ENCODE results near the gene DDHD1. TPM values are rescaled to one million over a fixed set of nuclear protein-coding genes. Genes with fewer than 3 reads are reported as not detected.

The DDHD1 gene
- total RNA-seq, 4 donors from 2014 or later = 26.1 to 35.7 (median 27.0) TPM

DNA sequence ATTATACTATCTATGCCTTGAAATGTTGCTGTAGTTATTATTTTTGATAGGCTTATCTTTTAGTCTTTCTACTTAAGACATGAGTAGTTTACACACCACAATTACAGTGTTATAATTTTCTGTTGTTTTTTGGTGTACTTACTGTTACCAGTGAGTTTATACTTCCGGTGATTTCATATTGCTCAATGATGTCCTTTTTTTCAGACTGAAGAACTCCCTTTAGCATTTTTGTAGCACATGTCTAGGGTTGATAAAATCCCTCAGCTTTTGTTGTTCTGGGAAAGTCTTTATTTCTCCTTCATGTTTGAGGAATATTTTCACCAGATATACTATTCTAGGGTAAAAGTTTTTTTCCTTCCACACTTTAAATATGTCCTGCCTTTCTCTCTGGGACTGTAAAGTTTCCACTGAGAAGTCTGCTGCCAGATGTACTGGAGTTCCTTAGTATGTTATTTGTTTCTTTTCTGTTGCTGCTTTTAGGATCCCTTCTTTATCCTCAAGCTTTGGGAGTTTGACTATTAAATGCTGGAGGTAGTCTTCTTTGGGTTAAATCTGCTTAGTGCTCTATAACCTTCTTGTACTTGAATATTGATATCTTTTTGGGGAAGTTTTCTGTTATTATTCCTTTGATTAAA is 160.8 kb downstream of the DDHD1 start:
- TF ChIP-seq, protein P1, sequence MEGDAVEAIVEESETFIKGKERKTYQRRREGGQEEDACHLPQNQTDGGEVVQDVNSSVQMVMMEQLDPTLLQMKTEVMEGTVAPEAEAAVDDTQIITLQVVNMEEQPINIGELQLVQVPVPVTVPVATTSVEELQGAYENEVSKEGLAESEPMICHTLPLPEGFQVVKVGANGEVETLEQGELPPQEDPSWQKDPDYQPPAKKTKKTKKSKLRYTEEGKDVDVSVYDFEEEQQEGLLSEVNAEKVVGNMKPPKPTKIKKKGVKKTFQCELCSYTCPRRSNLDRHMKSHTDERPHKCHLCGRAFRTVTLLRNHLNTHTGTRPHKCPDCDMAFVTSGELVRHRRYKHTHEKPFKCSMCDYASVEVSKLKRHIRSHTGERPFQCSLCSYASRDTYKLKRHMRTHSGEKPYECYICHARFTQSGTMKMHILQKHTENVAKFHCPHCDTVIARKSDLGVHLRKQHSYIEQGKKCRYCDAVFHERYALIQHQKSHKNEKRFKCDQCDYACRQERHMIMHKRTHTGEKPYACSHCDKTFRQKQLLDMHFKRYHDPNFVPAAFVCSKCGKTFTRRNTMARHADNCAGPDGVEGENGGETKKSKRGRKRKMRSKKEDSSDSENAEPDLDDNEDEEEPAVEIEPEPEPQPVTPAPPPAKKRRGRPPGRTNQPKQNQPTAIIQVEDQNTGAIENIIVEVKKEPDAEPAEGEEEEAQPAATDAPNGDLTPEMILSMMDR (IDR thresholded peaks at IDR 0.05; ENCODE audit: low read depth) = no peak

DNA sequence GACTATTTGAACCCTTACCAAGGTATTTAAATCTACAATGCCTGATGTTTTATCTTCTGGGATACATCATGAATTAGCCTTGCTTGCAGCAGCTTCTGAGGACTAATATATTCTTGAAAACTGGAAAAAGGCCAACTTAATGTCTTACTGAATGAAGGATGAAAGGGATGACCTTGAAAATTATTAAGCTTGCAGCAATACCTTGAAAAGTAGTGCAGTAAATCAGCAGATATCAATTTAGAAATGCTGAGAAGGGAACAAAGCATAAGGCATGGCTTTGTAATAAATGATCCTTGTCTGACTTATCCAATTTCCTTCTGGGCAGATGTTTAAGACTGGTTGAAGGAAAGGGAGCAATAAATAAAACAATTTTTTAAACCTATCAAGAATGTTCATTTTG is 165.0 kb downstream of the DDHD1 start:
- TF ChIP-seq, protein P1 (IDR thresholded peaks at IDR 0.05; ENCODE audit: low read depth) = no peak

DNA sequence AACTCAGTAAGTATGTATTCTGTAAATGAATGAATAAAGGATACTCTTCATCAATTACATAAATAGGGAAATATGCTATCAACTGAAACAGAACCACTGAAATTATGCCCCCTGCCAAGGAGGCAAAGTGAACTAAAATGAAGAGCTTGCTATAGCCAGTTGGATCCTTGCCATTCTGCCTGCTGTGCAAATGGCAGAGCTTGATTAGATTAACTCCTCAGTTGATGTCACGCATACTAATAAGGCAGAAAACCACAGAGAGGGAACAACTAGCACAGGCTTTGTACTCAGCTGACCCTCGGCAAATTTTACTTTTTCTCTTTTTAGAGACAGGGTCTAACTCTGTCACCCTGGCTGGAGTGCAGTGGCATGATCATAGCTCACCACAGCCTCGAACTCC is 165.6 kb downstream of the DDHD1 start:
- TF ChIP-seq, protein P1 (IDR thresholded peaks at IDR 0.05; ENCODE audit: low read depth) = no peak

DNA sequence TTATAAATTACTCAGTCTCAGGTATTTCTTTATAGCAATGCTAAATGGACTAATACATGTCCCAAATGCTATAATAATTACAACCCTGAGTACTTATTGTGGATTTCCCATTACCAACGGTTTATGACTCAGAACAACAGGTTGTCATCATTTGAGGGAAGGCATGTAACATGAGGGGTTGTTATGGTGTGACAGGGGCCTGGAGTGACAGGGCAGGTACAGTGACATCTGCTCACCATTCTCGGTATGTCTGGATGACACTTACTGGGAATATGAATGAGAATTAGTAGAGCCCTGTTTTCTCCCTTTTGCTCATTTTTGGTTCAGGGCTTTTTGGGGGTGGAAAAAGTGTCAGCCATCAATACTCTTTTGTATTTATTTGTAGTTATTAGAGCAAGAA is 166.1 kb downstream of the DDHD1 start:
- TF ChIP-seq, protein P1 (IDR thresholded peaks at IDR 0.05; ENCODE audit: low read depth) = no peak

Small RNAs within 50 kb of the gene (small RNA-seq; reads per million reads assigned to genes)
- gene AL352979.1 = not detected

Other genes with a start within 250 kb of the DDHD1 start
- 100 to 1,000 TPM; 154 to 252 (median 206) TPM for gene FERMT2, start 202.3 kb downstream of the DDHD1 start, total RNA-seq